Neutrophil (primary cell): ENCODE data around the gene NSD2.

Experiments
- H3K27ac ChIP-seq: fragments of 200-600 bp; sonication (generic); 2 replicates; pipeline ENCODE4 v1.5.1; 2016; ENCODE audit warnings: mild to moderate bottlenecking, moderate library complexity
- H3K27me3 ChIP-seq: fragments of 200-600 bp; sonication (generic); 2 replicates; pipeline ENCODE4 v1.6.0; 2016; ENCODE audit warnings: mild to moderate bottlenecking
- H3K36me3 ChIP-seq: fragments of 200-600 bp; sonication (generic); 2 replicates; pipeline ENCODE4 v1.5.1; 2017
- H3K4me1 ChIP-seq, 2 experiments: fragments of 200-600 bp in 1 of 2; sonication (generic) in 1 of 2; 1 replicate in 1 of 2; 2 replicates in 1 of 2; pipeline versions ENCODE4 v1.5.1 to v1.6.1; 2013 to 2016; ENCODE audit warnings: low read depth in 1 of 2, low read length in 1 of 2, mild to moderate bottlenecking in 1 of 2, moderate library complexity in 1 of 2; ENCODE audit not compliant: control insufficient read depth in 1 of 2, insufficient read depth in 1 of 2
- H3K4me3 ChIP-seq, 2 experiments: fragments of 200-600 bp in 1 of 2; sonication (generic) in 1 of 2; 1 replicate in 1 of 2; 2 replicates in 1 of 2; pipeline ENCODE4 v1.5.1; 2013 to 2016; ENCODE audit warnings: low read depth in 1 of 2, low read length in 1 of 2, mild to moderate bottlenecking in 1 of 2, moderate library complexity in 1 of 2
- H3K9me3 ChIP-seq: fragments of 200-600 bp; sonication (generic); 2 replicates; pipeline ENCODE4 v1.5.1; 2016
- TF ChIP-seq, protein P1 (sequence below): fragments of 200-600 bp; sonication (generic); IDR thresholded peaks from 2 replicates; pipeline ENCODE4 v1.5.1; 2016; ENCODE audit warnings: antibody characterized with exemption

Gene NSD2

GRCh38 chr4:1933700-1934099 is 62.5 kb downstream of the NSD2 start:
- TF ChIP-seq, protein P1, sequence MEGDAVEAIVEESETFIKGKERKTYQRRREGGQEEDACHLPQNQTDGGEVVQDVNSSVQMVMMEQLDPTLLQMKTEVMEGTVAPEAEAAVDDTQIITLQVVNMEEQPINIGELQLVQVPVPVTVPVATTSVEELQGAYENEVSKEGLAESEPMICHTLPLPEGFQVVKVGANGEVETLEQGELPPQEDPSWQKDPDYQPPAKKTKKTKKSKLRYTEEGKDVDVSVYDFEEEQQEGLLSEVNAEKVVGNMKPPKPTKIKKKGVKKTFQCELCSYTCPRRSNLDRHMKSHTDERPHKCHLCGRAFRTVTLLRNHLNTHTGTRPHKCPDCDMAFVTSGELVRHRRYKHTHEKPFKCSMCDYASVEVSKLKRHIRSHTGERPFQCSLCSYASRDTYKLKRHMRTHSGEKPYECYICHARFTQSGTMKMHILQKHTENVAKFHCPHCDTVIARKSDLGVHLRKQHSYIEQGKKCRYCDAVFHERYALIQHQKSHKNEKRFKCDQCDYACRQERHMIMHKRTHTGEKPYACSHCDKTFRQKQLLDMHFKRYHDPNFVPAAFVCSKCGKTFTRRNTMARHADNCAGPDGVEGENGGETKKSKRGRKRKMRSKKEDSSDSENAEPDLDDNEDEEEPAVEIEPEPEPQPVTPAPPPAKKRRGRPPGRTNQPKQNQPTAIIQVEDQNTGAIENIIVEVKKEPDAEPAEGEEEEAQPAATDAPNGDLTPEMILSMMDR = no peak

GRCh38 chr4:1937550-1937949 is 66.4 kb downstream of the NSD2 start:
- no peaks in the 10 kb centered on the region for H3K4me1 ChIP-seq
- TF ChIP-seq, protein P1 = no peak
- H3K4me3 ChIP-seq = no peak overlapping the region
- no peaks in the 10 kb centered on the region for H3K27me3 ChIP-seq
- H3K36me3 ChIP-seq = peaks cover 66% of the 10 kb centered on the region
- H3K27ac ChIP-seq = no peak overlapping the region
- H3K9me3 ChIP-seq = no peaks in the 10 kb centered on the region

More at GRCh38 chr4:1933700-1934099, 62.5 kb downstream of the NSD2 start:
- no peak overlapping the region for H3K4me3 ChIP-seq
- no peak overlapping the region for H3K27ac ChIP-seq
- H3K4me1 ChIP-seq = peaks cover 4 to 5% of the 10 kb centered on the region in 2 experiments
- H3K9me3 ChIP-seq = no peaks in the 10 kb centered on the region
- H3K36me3 ChIP-seq = peaks cover 53% of the 10 kb centered on the region
- no peaks in the 10 kb centered on the region for H3K27me3 ChIP-seq

DNA sequence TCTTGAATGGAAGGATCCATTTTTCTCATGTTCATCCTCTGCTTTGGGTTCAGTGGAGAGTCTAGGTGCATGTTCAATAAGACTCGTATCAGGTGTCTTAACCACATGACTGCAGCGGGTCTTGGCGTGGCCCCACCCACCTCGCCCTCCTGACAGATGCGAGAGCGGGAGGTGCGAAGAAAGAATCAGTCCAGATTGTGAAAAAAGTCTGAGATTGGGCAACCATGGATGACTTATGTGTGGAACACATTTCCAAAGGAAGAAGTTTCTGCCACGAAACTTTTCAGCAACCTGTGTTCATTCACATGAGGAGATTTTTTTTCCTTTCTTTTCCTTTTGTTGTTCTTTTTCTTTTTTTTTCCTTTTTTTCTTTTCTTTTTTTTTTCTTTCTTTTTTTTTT is 66.8 kb downstream of the NSD2 start:
- no peaks in the 10 kb centered on the region for H3K27me3 ChIP-seq
- peaks cover 66% of the 10 kb centered on the region for H3K36me3 ChIP-seq
- TF ChIP-seq, protein P1 = no peak
- H3K4me3 ChIP-seq = no peak overlapping the region
- no peaks in the 10 kb centered on the region for H3K4me1 ChIP-seq
- no peak overlapping the region for H3K27ac ChIP-seq
- H3K9me3 ChIP-seq = no peaks in the 10 kb centered on the region

- no peak overlapping the region for H3K27ac ChIP-seq
These were observed 68.7 kb downstream of the NSD2 start for GRCh38 chr4:1939664-1940509.

DNA sequence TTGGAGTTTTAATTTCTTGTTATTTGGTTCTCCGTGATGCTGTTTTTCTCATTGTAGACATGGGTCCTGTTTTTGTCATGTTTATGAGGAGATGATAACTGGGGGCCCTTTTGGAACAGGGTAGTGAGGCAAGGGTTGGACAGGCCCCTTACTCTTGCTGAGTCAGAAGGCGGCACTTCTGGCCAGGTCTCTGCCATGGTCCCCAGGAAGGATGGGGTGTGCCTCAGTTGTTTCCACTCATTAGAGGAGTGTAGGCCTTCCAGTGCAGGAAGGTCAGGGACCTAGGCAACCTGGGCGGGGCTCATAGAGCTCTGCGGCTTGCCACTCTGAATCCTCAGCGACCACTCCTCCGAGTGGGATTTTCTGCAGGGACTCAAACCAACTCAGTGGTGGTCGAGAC is 69.4 kb downstream of the NSD2 start:
- no peaks in the 10 kb centered on the region for H3K27me3 ChIP-seq
- H3K4me3 ChIP-seq = no peak overlapping the region
- H3K27ac ChIP-seq = no peak overlapping the region
- H3K4me1 ChIP-seq = no peaks in the 10 kb centered on the region
- H3K36me3 ChIP-seq = peaks cover 72% of the 10 kb centered on the region
- H3K9me3 ChIP-seq = no peaks in the 10 kb centered on the region
- TF ChIP-seq, protein P1 = no peak

More at GRCh38 chr4:1939664-1940509, 68.7 kb downstream of the NSD2 start:
- H3K4me1 ChIP-seq = no peaks in the 10 kb centered on the region
- H3K27me3 ChIP-seq = no peaks in the 10 kb centered on the region
- TF ChIP-seq, protein P1 = no peak
- peaks cover 75% of the 10 kb centered on the region for H3K36me3 ChIP-seq
- H3K9me3 ChIP-seq = no peaks in the 10 kb centered on the region
- no peak overlapping the region for H3K4me3 ChIP-seq
